ENCODE measurements around the gene TMEM255B.

TMEM255B gene

DNA sequence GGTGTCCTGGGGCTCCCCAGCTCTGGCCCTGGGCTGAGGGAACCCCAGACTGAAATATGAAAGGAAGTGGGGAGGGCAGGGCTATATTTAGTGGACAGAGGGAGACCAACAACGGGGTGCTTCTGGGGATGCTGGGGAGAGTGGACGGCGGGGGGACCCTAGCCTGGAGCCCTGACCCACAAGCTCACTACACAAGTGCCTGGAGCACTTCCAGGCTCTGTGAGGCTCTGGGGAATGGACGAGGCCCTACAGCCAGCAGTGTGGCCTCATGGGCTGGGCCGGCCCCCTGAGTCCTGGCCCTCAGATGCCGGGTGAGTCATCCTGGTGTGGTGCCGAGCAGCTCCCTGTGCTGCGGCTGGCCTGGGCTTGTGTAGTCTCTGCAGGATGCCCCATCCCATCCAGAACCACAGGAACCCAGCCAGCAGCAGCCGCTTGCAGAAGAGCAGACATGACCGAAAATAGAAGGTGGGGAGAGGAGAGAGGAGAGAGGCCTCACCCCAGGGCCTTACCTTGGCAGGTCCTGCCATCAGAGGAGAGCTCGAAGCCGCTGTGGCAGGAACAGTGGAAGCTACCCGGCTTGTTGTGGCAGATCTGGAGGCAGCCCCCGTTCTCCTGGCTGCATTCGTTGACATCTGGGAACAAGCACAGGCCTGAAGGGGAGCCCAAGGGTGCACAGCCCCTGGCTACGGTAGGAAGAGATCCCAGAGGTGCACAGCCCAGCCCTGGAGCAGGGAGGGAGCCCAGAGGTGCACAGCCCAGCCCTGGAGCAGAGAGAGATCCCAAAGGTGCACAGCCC, 78.7 kb downstream of the TMEM255B start:
- peak; percentile 98 for DNase-seq

DNA sequence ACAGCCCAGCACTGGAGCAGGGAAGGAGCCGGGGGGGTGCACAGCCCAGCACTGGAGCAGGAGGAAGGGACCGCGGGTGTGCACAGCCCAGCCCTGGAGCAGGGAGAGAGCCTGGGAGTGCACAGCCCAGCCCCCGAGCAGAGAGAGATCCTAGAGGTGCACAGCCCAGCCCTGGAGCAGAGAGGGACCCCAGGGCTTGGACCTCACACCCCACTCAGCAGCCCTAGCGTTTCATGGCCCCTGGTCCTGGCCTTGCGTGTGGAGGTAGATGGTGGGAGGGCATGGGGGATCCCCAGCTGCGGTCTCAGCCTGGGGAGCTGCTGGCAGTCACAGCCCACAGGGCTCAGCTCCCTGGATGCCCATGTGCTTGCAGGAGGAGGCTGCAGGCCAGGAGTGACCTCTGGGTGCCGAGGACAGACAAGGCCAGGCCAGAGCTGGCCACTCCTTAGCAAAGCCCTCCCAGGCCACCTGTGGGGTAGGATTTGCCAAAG, 79.7 kb downstream of the TMEM255B start:
- DNase-seq: no peak

DNA sequence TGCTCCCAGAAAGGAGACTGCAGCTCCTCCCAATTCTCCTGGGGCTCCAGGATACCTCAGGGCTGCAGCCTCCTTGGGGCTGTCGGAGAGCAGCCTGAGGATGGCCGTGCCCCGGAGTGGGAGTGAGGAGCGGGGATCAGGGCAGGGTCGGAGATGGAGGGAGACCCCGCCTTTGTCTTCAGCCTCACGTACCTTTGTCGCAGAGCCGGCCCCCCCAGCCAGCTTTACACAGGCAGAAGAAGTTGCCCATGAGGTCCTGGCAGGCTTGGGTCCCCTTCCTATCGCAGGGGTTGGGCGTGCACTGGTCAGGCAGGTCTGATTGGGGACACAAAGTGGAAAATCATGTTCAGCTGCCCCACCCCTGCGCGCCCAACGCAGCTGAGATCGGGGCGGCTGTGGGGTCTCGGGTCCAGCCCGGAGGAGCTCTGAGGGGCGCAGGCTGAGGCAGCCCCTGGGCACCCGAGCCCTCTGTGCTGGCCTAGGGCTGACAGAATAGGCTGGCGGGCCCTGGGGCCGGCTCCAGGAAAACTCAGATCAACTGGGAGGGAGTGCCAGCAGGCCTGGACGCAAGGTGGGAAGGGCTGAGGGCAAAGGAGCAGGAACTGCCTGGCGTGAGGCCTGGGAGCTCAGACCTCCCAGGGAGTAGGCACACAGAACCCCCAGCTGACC, 80.6 kb downstream of the TMEM255B start:
- DNase-seq: no peak

DNA sequence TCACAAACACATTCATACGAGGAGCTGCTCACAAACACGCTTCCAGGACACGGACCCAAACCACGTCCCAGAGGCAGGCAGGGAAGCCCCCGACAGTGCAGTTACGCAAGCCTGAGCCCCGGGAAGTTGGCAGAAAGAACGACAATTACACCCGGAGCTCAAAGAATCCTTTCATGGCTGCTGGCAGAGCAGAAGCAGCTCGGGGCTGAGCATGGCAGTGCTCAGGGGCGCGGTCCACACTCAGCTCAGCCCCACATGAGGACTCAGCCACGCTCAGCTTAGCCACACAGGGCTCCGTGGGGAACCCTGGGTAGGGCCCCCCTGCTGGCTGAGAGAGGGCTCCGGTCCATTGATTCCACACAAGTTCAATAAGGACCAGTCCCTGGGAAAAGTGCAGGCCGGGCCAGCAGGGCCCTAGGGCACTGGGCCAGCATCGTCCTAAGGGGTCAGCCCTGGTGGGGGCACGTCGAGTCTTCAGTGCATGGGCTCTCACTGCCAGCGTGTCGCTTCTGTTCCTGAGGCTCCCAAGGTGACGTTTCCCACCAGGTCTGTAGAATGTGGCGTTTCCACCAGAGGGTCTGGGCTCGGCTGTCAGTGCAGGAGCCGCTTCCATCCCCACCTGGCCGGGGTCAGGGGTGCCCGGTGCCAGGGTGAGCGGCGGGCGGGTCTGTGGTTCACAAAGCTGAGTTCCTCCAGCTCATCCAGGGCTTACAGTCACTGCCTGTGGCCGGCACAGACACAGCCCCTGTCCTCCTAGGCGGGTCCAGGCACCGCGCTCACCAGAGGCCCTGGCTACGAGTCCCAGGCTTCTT, 81.7 kb downstream of the TMEM255B start:
- no peak for DNase-seq

DNA sequence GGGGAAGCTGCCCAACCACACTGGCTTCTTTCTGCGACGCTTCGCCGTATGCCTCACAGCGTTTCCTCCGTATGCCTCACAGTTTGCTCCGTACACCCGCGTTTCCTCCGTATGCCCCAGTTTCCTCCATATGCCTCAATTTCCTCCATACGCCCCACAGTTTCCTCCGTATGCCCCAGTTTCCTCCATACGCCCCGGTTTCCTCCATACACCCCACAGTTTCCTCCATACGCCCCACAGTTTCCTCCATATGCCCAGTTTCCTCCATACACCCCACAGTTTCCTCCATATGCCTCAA, 82.3 kb downstream of the TMEM255B start:
- no peak for DNase-seq

DNA sequence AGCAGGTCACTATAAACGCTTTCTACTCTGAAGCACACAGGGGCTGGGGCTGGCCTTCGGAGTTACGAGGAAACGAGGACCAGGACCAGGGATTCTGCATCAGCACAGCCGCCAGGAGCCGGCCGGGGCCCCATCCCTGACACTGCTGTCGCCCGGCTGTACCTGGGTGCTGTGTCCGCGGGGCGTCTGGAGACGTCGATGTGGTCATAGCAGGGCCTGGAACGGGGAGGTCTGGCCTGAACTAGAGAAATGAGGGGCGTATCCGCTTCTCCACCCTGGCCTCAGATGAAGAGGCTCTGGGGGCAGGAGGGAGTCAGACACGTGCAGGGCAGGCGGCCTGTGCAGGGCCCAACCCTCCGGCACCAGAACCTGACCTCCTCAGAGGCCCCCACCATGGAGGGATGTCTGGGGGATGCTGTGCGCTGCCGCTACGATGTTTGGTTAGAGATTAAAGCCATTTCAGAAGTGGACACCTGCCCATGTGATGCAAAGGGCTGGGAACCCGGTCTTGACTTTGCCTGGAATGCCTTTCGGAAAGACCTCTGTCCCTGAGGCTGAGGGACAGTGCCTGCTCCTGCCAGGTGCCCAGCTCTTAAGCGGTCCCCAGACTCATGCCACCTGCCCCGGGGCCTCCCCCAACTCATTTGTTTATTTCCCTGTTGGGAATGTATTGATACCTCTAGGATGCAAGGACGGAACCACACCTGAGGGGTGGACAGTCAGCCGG, 83.5 kb downstream of the TMEM255B start:
- no peak for DNase-seq

DNA sequence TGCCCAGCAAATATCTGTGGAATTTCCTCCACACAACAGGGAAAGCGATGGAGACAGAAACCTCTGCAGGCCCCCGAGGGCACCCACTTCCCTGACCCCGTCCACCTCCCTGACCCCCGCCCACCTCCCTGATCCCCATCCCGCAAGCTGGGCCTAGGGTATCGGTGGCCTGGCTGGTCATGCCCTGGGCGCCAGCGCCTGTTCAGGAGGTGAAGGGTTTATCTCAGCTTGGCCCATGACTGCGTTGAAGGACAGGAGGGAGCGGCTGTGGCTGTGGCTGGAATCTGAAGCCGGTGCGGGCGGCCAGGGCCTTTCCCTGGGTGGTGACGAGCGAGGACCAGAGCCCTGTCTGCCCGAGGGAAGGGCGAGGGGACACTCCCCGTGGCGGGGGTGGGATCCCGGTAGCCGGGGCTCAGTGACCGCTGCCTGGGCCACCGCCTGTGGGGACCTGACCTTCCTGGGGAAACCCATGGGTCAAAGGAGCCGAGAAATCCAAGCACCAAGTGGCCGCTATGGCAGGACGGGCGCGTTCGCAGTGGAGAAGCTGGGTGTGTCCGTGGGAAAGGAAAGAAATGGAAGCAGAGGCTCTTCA, 84.1 kb downstream of the TMEM255B start:
- DNase-seq: no peak

DNA sequence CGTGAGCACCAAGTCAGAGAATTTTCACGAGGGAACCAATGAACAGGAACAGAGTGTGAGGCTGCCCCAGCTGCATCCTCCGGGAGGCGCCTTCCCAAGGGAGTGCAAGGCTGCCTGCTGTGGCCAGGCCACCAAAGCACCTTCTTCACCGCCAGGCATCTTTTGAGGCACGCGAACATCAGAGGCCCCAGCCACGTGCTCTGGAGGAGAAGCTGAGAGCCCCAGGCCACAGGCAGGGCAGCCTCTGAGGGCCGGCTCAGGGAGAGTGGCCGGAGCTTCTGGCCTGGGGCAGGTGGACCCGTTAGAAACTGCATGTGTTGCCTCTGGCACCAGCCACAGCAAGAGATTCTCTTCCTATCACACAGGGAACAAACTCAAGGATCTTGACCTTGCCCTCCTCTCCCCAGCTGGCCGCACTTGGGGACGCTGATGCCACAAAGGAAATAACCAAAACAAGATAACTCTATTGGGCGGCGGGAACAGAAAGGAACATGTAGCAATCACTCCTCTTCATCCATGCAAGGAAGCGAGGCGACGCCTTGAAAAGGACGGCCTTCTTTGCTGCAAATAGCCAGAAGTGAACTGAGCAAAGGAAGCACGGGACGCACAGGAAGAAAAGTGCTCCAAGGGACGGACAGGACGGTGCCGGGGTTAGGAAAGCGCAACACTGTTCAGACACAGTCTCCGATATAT, 85.0 kb downstream of the TMEM255B start:
- DNase-seq: no peak

DNA sequence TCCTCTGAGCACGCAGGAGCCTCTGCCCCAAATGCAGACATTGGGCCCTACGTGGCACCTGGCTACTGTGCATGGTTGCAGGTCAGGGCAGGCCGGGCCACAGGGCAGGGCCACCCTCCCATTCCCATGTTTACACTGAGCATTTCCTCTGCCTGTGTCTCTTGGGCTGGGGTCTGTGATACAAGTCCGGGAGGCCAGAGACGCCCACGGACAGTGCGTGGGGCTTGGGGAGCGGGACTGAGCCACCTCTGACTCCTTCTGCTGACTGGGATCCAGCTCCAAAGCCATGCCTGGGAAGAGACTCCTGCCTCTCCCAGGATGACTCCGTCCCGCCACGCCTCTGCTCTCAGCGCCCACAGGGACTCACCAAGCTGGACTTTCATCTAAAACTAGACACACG, 86.0 kb downstream of the TMEM255B start:
- no peak for DNase-seq

GRCh38 chr13:113845723-113846635, 87.0 kb downstream of the TMEM255B start:
- no peak for DNase-seq

GRCh38 chr13:113846636-113847318, 87.8 kb downstream of the TMEM255B start:
- DNase-seq: no peak

- DNase-seq: no peak
Observed at GRCh38 chr13:113848020-113848419, 89.0 kb downstream of the TMEM255B start.

GRCh38 chr13:113848431-113849260, 89.6 kb downstream of the TMEM255B start:
- DNase-seq: no peak

DNA sequence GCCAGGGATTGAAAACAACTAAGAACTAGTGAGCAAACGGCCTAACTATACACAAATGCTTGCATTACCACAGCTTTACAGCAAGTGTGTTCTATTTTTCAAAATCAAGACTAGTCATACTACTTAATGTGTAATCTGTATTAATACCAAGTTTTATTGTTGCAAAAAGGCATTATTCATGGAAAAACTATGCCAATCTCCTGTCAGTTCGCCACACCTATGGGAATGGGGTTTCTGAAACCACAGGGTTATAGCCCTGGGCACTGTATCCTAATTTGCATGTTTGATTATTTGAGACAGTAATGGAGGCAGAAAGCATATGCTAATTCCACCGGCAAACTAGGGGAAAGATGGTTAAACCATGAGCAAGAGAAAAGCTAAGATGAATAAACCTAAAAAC, 90.5 kb downstream of the TMEM255B start:
- no peak for DNase-seq

GRCh38 chr13:113849981-113850721, 91.1 kb downstream of the TMEM255B start:
- DNase-seq: no peak

- DNase-seq: no peak
Observed at GRCh38 chr13:113850722-113851479, 91.9 kb downstream of the TMEM255B start.

GRCh38 chr13:113851480-113851803, 92.4 kb downstream of the TMEM255B start:
- DNase-seq: no peak

Measured in fibroblast of skin of back (primary cell).